HG03280 (cell line): ENCODE measurements around the gene TEDC2.

Experiments
- ATAC-seq: cut with Tn5 transposase; IDR thresholded peaks from one replicate; pipeline ENCODE4 v1.9.1; 2021; ENCODE audit warnings: mild to moderate bottlenecking, moderate library complexity; ENCODE audit not compliant: unreplicated experiment

The TEDC2 gene

GRCh38 chr16:2490190-2491105, 30.5 kb downstream of the TEDC2 start:
- no peak for ATAC-seq

GRCh38 chr16:2492292-2492691, 32.4 kb downstream of the TEDC2 start:
- no peak for ATAC-seq

GRCh38 chr16:2493605-2494004, 33.7 kb downstream of the TEDC2 start:
- no peak for ATAC-seq

- ATAC-seq: no peak
These were observed 34.7 kb downstream of the TEDC2 start for GRCh38 chr16:2494616-2495015.

GRCh38 chr16:2495041-2495440, 35.1 kb downstream of the TEDC2 start:
- no peak for ATAC-seq

- no peak for ATAC-seq
These were observed 36.6 kb downstream of the TEDC2 start for GRCh38 chr16:2496223-2497115.

GRCh38 chr16:2497116-2497630, 37.3 kb downstream of the TEDC2 start:
- ATAC-seq: no peak

GRCh38 chr16:2497695-2498484, 38.0 kb downstream of the TEDC2 start:
- no peak for ATAC-seq

- no peak for ATAC-seq
These were observed 38.8 kb downstream of the TEDC2 start for GRCh38 chr16:2498531-2499253.

- no peak for ATAC-seq
These were observed 39.5 kb downstream of the TEDC2 start for GRCh38 chr16:2499454-2499853.

GRCh38 chr16:2499890-2500429, 40.1 kb downstream of the TEDC2 start:
- ATAC-seq: no peak

GRCh38 chr16:2500430-2500917, 40.6 kb downstream of the TEDC2 start:
- ATAC-seq: no peak

- no peak for ATAC-seq
These were observed 41.2 kb downstream of the TEDC2 start for GRCh38 chr16:2500918-2501750.

GRCh38 chr16:2501946-2502895, 42.3 kb downstream of the TEDC2 start:
- no peak for ATAC-seq

GRCh38 chr16:2505695-2506094, 45.8 kb downstream of the TEDC2 start:
- no peak for ATAC-seq

GRCh38 chr16:2507052-2507659, 47.2 kb downstream of the TEDC2 start:
- no peak for ATAC-seq

- no peak for ATAC-seq
These were observed 47.8 kb downstream of the TEDC2 start for GRCh38 chr16:2507665-2508064.
